HT-29 (cell line): ENCODE data around the gene GABRE. TPM values are rescaled to one million over a fixed set of nuclear protein-coding genes. Genes with fewer than 3 reads are reported as not detected.
"Not testable (repeated sequence)": the region's sequence is repeated elsewhere in the genome, so short reads cannot be mapped to it uniquely, and the experiment has no call there.

Source experiments
- DNase-seq: peaks from one replicate; pipeline ENCODE4 v3.0.0-alpha.2; 2015; ENCODE audit warnings: low spot score
- total RNA-seq: library from RNA; depleted of rRNA; stranded (reverse); fragments of >200 nt; shearing (Covaris generic); gene quantifications from 2 replicates; pipeline ENCODE4 v1.2.3, GENCODE V29; 2014; rRNA removed

Gene GABRE
- total RNA-seq, 1 experiment from 2014 or later, result 36.9 TPM

DNA sequence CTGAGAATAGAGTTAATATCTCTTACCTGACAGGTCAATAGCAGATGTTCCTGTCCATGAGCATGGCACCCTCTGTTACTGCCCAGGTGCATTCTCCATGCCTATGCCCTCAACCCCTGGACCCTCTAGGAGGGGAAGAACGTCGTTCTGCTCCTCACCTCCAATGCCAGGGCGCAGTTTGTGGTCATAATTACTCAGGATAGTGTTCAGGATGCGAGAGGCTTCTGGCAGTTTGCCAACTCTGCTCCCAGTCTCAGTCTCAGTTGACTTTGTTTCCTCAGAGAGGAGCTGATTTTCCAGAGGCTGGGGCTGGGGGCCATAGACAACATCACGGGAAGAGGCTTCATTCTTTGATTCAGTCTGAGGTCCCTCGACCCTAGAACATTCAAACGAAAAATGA is 4.4 kb downstream of the GABRE start:
- no peak for DNase-seq

DNA sequence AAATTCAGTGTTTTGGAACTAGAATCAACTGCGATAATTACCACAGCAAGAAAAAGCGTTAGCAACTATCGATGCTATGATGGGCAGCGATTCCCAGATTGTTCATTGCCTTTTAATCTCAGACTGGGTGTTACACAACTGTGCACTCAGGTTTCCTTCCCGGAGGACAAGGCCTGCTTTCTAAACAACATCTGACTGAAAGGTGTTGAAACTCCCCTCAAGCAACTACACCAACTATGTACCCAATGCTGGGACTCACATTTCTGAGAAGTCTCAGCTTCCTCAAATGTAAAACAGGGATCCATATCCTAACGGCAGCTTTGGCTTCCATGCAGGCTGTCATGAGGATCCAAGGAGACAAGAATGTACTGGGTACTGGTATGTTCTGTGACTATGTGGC is 8.2 kb downstream of the GABRE start:
- no peak for DNase-seq

DNA sequence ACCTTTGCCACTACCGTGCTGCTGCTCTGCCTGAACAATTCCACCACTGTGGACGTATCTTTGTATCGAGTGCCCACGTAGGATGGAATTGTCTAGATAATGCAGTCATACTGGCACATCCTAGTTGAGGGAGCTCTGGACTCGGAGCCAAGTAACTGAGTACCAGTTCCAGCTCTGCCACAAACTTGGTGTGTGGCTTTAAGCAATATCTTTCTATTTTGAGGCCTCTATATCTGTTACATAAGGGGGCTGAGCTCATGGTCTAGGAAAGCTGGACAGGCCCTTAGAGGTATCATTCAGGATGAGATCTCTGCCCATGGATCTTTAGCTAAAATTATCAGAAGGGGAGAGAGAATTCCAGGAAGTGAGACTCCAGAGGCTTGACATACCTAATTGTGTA is 12.4 kb downstream of the GABRE start:
- DNase-seq, result no peak

DNA sequence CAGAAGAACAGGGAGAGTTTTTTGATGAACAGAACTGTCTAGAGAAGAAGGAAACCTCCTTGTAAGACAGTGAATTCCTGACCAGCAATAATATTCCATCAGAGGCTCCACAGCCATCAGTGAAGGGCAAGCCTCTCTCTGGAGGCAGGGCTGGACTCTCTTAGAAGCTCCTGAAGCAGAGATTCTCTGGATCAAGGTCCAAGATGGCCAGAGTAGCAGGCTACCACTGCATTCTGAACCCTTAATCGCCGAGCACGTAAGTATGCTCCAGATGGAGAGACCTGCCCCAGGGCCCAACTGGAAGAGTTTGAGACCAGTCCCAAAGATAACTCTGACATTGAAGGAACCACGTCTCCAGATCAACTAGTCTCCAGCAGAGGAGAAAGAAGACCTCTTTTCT is 16.4 kb downstream of the GABRE start:
- no peak for DNase-seq

DNA sequence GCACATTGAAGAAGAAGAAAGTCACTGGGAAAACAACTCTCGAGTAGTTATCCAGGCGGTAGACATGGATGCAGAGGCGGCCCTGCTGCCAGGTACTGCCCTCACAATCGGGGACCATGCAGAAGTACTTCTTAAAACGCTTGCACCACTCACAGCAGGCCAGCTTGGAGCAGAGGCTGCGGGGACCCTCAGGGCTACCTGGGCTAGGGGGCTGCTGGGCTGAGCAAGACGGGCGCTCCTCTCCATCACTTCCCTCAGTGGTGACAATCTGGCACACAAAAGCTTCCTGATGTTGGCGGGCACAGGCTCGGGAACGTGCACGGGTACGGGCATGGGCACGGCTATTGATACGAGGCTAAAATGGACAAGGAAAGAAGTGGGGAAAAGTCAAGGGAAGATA is 19.7 kb downstream of the GABRE start:
- DNase-seq, result no peak

DNA sequence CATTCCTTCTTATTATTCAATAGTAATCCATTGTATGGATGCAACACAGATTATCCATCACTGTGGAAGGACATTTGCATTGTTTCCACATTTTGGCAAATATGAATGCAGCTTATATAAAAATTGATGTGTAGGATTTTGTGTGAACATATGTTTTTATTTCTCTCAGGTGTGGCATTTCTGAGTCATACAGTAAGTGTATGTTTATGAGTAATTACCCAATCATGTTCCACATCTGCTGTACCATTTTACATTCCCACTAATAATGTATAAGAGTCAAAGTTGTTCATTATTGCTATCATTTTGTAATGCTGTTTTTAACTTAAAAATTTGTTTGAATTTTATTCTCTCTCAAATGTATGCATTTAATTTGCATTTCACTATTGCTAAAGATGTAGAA is 36.3 kb downstream of the GABRE start:
- no peak for DNase-seq

DNA sequence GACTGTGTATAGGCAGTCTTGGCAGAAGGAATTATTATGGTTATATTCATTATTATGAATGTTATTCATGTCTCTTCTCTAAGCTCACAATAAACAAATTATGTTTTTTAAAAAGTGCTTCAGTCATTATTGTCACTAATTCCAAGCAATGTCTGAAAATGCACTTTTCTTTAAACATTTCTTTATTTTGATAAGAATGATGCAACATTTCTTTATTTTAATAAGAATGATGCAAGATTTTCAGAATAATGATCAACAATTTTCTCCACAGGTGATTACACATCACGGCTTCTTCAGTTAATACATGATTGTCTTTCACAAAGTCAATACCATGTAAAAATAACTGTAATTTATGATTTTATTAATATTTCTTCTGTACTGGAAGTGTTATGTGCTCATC is 39.1 kb downstream of the GABRE start:
- no peak for DNase-seq

DNA sequence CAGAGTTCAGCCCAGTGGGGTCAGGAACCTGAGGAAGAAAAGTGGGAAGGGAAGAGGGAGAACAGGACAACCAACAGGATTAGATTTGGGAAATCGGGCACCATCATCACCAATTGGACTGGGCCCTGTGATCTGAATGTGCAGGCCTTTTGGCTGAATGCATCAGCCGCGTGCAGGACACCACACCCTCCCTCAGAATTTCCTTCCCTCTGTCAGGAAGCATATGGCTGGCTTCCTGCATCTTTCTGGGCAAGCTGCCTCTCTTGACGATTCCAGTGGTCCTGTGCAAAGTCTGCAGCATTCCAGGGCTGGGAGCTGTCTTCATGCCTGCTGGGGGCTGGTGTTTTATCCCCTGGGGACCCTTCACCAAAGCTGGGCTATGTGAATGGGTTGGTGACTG is 45.4 kb downstream of the GABRE start:
- DNase-seq, result no peak

DNA sequence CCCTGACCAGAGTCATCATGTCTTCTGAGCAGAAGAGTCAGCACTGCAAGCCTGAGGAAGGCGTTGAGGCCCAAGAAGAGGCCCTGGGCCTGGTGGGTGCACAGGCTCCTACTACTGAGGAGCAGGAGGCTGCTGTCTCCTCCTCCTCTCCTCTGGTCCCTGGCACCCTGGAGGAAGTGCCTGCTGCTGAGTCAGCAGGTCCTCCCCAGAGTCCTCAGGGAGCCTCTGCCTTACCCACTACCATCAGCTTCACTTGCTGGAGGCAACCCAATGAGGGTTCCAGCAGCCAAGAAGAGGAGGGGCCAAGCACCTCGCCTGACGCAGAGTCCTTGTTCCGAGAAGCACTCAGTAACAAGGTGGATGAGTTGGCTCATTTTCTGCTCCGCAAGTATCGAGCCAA is 50.8 kb downstream of the GABRE start:
- DNase-seq, result no peak

DNA sequence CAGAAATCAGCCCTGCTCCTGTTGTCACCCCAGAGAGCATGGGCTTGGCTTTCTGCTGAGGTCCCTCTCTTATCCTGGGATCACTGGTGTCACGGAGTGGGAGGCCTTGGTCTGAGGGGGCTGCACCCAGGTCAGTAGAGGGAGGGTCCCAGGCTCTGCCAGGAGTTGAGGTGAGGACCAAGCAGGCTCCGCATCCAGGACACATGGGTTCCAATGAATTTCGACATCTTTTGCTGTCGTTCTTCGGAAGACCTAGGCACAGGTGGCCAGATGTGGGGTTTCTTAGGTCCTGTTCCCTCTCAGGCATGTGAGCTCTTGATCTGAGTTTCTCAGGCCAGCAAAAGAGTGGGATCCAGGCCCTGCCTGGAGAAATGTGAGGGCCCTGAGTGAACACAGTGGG is 51.8 kb downstream of the GABRE start:
- DNase-seq, result no peak

DNA sequence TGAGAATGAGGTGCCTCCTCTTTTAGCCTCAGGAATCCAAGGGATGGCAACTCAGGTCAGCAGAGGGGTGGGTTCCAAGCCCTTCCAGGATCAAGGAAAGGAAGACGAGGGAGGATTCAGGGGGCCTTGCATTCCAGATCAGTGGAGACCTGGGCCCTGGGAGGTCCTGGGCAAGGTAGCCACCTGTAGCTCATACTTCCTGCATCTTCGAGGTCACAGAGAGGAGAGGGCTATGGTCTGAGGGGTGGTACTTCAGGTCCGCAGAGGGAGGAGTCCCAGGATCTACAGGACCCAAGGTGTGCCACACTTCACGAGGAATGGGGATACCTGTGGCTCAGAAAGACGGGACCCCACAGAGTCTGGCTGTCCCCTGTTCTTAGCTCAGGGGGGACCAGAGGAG is 52.6 kb downstream of the GABRE start:
- no peak for DNase-seq

DNA sequence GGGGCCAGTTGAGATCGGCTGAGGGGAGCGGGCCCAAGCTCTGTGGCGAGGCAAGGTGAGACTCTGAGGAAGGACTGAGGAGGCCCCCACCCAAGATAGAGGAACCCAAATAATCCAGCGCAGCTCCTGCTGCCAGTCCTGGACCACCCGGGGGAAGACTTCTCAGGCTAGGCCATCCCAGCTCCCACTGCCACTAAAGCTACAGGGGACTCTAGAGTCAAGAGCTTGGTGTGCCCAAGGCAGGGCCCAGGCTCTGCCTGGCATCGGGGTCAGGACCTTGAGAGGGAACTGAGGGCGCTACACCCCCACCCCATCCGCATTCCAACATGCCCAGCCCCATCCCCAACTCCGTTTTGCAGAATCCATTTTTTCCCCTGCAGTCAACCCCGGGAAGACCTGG is 53.2 kb downstream of the GABRE start:
- no peak for DNase-seq

DNA sequence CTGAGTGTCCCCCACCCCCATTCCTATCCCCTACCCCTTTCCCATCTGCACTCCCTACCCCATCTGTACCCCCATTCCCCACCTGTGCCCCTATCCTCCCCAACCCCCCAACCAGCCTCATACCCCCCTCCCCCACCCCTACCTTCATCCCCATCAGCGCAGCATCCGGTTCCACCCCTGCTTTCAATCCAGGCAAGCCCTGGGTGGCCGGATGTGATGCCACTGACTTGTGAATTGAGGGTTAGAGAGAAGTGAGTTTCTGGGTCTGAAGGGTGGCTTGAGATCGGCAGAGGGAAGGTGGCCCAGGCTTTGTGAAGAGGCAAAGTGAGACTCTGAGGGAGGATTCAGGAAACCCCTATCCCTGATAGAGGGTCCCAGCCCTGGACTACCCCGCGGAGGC is 53.9 kb downstream of the GABRE start:
- DNase-seq, result no peak

DNA sequence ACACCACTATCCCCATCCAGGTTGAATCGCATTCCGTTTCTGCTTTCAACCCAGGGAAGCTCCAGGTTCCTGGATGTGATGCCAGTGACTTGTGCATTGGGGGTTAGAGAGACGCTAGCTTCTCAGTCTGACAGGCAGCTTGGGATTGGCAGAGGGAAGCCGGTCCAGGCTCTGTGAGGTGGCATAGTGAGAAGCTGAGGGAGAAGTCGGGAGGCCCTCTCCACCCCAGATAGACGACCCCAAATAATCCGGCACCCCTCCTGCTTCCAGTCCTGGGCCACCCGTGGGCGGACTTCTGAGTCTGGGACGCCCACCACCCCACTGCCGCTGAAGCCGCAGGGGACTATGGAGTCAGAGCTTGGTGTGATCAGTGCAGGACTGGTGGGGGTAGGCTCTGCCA is 54.4 kb downstream of the GABRE start:
- no peak for DNase-seq

DNA sequence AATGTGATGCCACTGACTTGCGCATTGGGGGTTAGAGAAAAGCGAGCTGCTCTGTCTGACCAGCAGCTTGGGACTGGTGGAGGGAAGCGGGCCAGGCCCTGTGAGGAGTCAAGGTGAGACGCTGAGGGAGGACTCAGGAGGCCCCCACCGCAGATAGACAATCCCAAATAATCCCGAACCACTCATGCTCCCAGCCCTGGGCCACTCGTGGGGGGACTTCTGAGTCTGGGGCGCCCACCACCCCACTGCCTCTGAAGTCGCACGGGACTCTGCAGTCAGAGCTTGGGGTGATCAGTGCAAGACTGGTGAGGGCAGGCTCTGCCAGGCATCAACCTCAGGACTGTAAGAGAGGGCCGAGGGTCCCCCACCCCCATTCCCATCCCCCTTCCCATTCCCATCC is 54.9 kb downstream of the GABRE start:
- DNase-seq, result no peak

DNA sequence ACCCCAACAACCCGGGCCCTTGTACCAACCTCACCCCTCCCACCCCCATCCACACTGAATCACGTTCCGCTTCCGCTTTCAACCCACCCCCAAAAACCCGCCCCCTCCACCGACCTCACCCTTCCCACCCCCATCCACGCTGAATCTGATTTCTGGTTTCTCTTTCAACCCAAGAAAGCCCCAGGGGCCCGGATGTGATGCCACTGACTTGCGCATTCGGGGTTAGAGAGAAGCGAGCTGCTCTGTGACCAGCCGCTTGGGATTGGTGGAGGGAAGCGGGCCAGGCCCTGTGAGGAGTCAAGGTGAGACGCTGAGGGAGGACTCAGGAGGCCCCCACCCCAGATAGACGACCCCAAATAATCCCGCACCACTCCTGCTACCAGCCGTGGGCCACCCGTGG is 55.7 kb downstream of the GABRE start:
- DNase-seq, result not testable (repeated sequence)

DNA sequence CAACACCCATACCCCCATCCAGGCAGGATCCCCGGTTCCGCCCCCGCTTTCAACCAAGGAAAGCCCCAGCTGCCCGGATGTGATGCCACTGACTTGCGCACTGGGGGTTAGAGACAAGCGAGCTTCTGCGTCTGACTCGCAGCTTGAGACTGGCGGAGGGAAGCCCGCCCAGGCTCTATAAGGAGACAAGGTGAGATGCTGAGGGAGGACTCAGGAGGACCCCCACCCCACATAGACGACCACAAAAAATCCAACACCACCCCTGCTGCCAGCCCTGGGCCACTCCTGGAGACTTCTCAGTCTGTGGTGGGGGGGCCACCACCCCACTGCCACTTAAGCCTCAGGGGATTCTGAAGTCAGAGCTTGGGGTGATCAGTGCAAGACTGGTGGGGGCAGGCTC is 61.7 kb downstream of the GABRE start, which contains the start of gene MAGEA4:
MAGEA4 (plus strand) TSS at position 110 of the 400 bp plus-strand sequence. CDS start 10,776 bp downstream, outside the sequence.
- no peak for DNase-seq

DNA sequence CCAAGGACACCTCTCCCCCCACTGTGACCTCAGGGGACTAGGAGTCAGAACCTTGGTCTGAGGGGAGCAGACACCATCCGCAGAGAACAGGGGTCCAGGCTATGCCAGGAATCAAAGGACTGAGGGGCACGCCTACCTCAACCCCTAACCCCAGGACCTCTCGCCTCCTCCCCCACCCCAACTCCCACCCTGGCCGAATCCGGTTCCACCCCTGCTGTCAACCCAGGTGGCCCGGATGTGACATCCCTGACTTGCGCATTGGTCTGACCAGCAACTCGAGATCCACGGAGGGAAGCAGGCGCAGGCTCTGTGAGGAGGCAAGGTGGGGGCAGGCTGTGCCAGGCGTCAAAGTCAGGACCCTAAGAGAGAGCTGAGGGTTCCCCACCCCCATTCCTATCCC is 62.3 kb downstream of the GABRE start:
- DNase-seq, result no peak

DNA sequence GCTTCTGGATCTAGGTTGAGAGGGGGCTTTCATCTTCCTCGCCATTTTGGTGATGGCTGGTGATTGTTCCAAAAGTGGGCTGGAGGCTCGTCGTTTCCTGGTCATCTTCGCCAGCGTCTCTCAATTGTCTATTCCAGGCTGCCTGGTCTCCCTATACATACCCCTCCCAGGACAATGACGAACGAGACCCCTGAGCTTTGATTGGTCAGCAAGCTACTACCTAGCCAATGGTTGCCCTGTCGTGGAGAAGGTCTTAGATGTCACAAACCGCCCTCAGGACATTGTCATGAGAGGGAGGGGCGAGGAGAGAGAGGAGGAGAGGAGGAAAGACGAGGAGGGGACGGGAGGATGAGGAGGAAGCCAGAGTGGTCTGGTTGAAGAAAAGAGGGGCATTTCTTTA is 69.5 kb downstream of the GABRE start:
- no peak for DNase-seq

Other genes with a start within 250 kb of the GABRE start
- gene CNGA2, start 239.9 kb downstream of the GABRE start, total RNA-seq, result not detected in 2 replicates
- not detected in 2 replicates for gene MAGEA4, start 61.8 kb downstream of the GABRE start, total RNA-seq
- not detected in 2 replicates for gene MAGEA10, start 163.9 kb upstream of the GABRE start, total RNA-seq